ENCODE data around the gene IFI27. TPM values are rescaled to one million over a fixed set of nuclear protein-coding genes. Genes with fewer than 3 reads are reported as not detected.
A peak's percentile ranks its signal among the peaks of the same experiment; 100 is the strongest.

The IFI27 gene
- total RNA-seq, 1 donor from 2014 or later, result 3.7 TPM

- Mint-ChIP-seq H3K27ac (ENCODE audit: unreplicated experiment) (no peak overlapping the region), H3K4me3 (ENCODE audit: unreplicated experiment) (no peak overlapping the region), H3K36me3 (ENCODE audit: unreplicated experiment) (no peaks in the 10 kb centered on the region), H3K9me3 (ENCODE audit: unreplicated experiment) (no peaks in the 10 kb centered on the region), H3K27me3 (ENCODE audit: unreplicated experiment) (peaks cover 9% of the 10 kb centered on the region), H3K4me1 (ENCODE audit: low read depth, unreplicated experiment) (peaks cover 5% of the 10 kb centered on the region)
- no peak for DNase-seq
- TF ChIP-seq CTCF (IDR thresholded peaks at IDR 0.05; ENCODE audit: partially characterized antibody, unreplicated experiment), result no peak
These were observed 51.4 kb downstream of the IFI27 start for GRCh38 chr14:94161981-94162380.

GRCh38 chr14:94162466-94162865 lies 51.9 kb downstream of the IFI27 start:
- no peak for TF ChIP-seq CTCF (IDR thresholded peaks at IDR 0.05; ENCODE audit: partially characterized antibody, unreplicated experiment)
- Mint-ChIP-seq H3K36me3 (ENCODE audit: unreplicated experiment) (no peaks in the 10 kb centered on the region), H3K27ac (ENCODE audit: unreplicated experiment) (no peak overlapping the region), H3K9me3 (ENCODE audit: unreplicated experiment) (no peaks in the 10 kb centered on the region), H3K27me3 (ENCODE audit: unreplicated experiment) (peaks cover 8% of the 10 kb centered on the region), H3K4me3 (ENCODE audit: unreplicated experiment) (no peak overlapping the region), H3K4me1 (ENCODE audit: low read depth, unreplicated experiment) (peaks cover 5% of the 10 kb centered on the region)
- DNase-seq, result no peak

- no peak overlapping the region for H3K4me3 Mint-ChIP-seq (ENCODE audit: unreplicated experiment)
- H3K9me3 Mint-ChIP-seq (ENCODE audit: unreplicated experiment), result no peaks in the 10 kb centered on the region
- peaks cover 6% of the 10 kb centered on the region for H3K27me3 Mint-ChIP-seq (ENCODE audit: unreplicated experiment)
- no peak for DNase-seq
- no peaks in the 10 kb centered on the region for H3K36me3 Mint-ChIP-seq (ENCODE audit: unreplicated experiment)
- H3K27ac Mint-ChIP-seq (ENCODE audit: unreplicated experiment), result no peak overlapping the region
- H3K4me1 Mint-ChIP-seq (ENCODE audit: low read depth, unreplicated experiment), result peaks cover 5% of the 10 kb centered on the region
- TF ChIP-seq CTCF (IDR thresholded peaks at IDR 0.05; ENCODE audit: partially characterized antibody, unreplicated experiment), result no peak
These were observed 53.3 kb downstream of the IFI27 start for GRCh38 chr14:94163796-94164195.

GRCh38 chr14:94164685-94165431 lies 54.3 kb downstream of the IFI27 start:
- H3K4me3 Mint-ChIP-seq (ENCODE audit: unreplicated experiment), result peak overlapping the region; percentile 65
- H3K36me3 Mint-ChIP-seq (ENCODE audit: unreplicated experiment), result no peaks in the 10 kb centered on the region
- peaks cover 4% of the 10 kb centered on the region for H3K27me3 Mint-ChIP-seq (ENCODE audit: unreplicated experiment)
- H3K4me1 Mint-ChIP-seq (ENCODE audit: low read depth, unreplicated experiment), result peaks cover 5% of the 10 kb centered on the region
- DNase-seq, result peak; percentile 51
- no peak overlapping the region for H3K27ac Mint-ChIP-seq (ENCODE audit: unreplicated experiment)
- no peak for TF ChIP-seq CTCF (IDR thresholded peaks at IDR 0.05; ENCODE audit: partially characterized antibody, unreplicated experiment)
- H3K9me3 Mint-ChIP-seq (ENCODE audit: unreplicated experiment), result no peaks in the 10 kb centered on the region

- H3K36me3 Mint-ChIP-seq (ENCODE audit: unreplicated experiment), result no peaks in the 10 kb centered on the region
- peaks cover 5% of the 10 kb centered on the region for H3K4me1 Mint-ChIP-seq (ENCODE audit: low read depth, unreplicated experiment)
- no peak overlapping the region for H3K27ac Mint-ChIP-seq (ENCODE audit: unreplicated experiment)
- H3K4me3 Mint-ChIP-seq (ENCODE audit: unreplicated experiment), result no peak overlapping the region
- H3K9me3 Mint-ChIP-seq (ENCODE audit: unreplicated experiment), result no peaks in the 10 kb centered on the region
- no peak for DNase-seq
- H3K27me3 Mint-ChIP-seq (ENCODE audit: unreplicated experiment), result peaks cover 4% of the 10 kb centered on the region
- no peak for TF ChIP-seq CTCF (IDR thresholded peaks at IDR 0.05; ENCODE audit: partially characterized antibody, unreplicated experiment)
These were observed 55.2 kb downstream of the IFI27 start for GRCh38 chr14:94165744-94166143.
